Neuronal stem cell (in vitro differentiated cells): ENCODE results near the gene ADAMTSL1.
"Not testable (repeated sequence)": the region's sequence is repeated elsewhere in the genome, so short reads cannot be mapped to it uniquely, and the experiment has no call there.

Source experiments
- DNase-seq: peaks from one replicate; pipeline ENCODE4 v3.0.0-alpha.2; 2013; ENCODE audit warnings: low spot score
- H2AFZ ChIP-seq: one replicate; pipeline ENCODE4 v1.6.1; 2013; ENCODE audit warnings: mild to moderate bottlenecking, low read length, inconsistent platforms
- H2AK5ac ChIP-seq: 2 replicates; pipeline ENCODE4 v1.6.1; 2013; ENCODE audit warnings: low read depth, mild to moderate bottlenecking, inconsistent platforms, low read length, moderate library complexity, mixed read lengths
- H2BK120ac ChIP-seq: 2 replicates; pipeline ENCODE4 v1.6.1; 2013; ENCODE audit warnings: low read depth, mild to moderate bottlenecking, inconsistent platforms, low read length, moderate library complexity, mixed read lengths
- H2BK12ac ChIP-seq: one replicate; pipeline ENCODE4 v1.6.1; 2013; ENCODE audit warnings: low read length, inconsistent platforms
- H2BK15ac ChIP-seq: 2 replicates; pipeline ENCODE4 v1.6.1; 2013; ENCODE audit warnings: mild to moderate bottlenecking, low read length, inconsistent platforms, mixed read lengths
- H2BK5ac ChIP-seq: one replicate; pipeline ENCODE4 v1.6.1; 2013; ENCODE audit warnings: inconsistent platforms, mild to moderate bottlenecking, low read length, moderate library complexity
- H3K14ac ChIP-seq: one replicate; pipeline ENCODE4 v1.6.1; 2013; ENCODE audit warnings: low read length, inconsistent platforms
- H3K18ac ChIP-seq: 2 replicates; pipeline ENCODE4 v1.6.1; 2013; ENCODE audit warnings: low read length, inconsistent platforms
- H3K23ac ChIP-seq: 2 replicates; pipeline ENCODE4 v1.6.1; 2013; ENCODE audit warnings: low read depth, mild to moderate bottlenecking, mixed read lengths, low read length, inconsistent platforms; ENCODE audit not compliant: poor library complexity
- H3K27ac ChIP-seq: replicated peaks from 3 replicates; pipeline ENCODE4 v1.5.1; 2013; ENCODE audit warnings: low read length, inconsistent platforms
- H3K27me3 ChIP-seq, 3 experiments: 2 replicates each; pipeline ENCODE4 v1.6.1; 2013; ENCODE audit warnings: low read length in 3 of 3, mild to moderate bottlenecking in 2 of 3, inconsistent platforms in 1 of 3, low read depth in 1 of 3, mixed read lengths in 1 of 3, moderate library complexity in 1 of 3; ENCODE audit not compliant: control insufficient read depth in 3 of 3, insufficient read depth in 3 of 3
- H3K36me3 ChIP-seq, 2 donors: replicated peaks in 1 of 2; 2 replicates each; pipeline ENCODE4 v1.6.1; 2013; ENCODE audit warnings: low read length in 2 of 2; ENCODE audit not compliant: control insufficient read depth in 2 of 2, insufficient read depth in 2 of 2
- H3K4ac ChIP-seq: 2 replicates; pipeline ENCODE4 v1.6.1; 2013; ENCODE audit warnings: inconsistent platforms, mild to moderate bottlenecking, low read length, moderate library complexity
- H3K4me1 ChIP-seq, 2 donors: 1 replicate in 1 of 2; 2 replicates in 1 of 2; pipeline ENCODE4 v1.6.1; 2013; ENCODE audit warnings: low read length in 2 of 2, low read depth in 1 of 2; ENCODE audit not compliant: control insufficient read depth in 2 of 2, insufficient read depth in 1 of 2
- H3K4me2 ChIP-seq: one replicate; pipeline ENCODE4 v1.6.1; 2013; ENCODE audit warnings: mild to moderate bottlenecking, low read length, inconsistent platforms; ENCODE audit not compliant: insufficient read depth, poor library complexity, severe bottlenecking
- H3K4me3 ChIP-seq, 2 donors: 2 replicates each; pipeline ENCODE4 v1.5.1; 2013; ENCODE audit warnings: low read length in 2 of 2, mild to moderate bottlenecking in 2 of 2, inconsistent platforms in 1 of 2, moderate library complexity in 1 of 2
- H3K79me1 ChIP-seq: one replicate; pipeline ENCODE4 v1.6.1; 2013; ENCODE audit warnings: low read depth, mild to moderate bottlenecking, inconsistent platforms, low read length, moderate library complexity
- H3K9ac ChIP-seq: one replicate; pipeline ENCODE4 v1.6.1; 2013; ENCODE audit warnings: mild to moderate bottlenecking, low read depth, low read length, inconsistent platforms; ENCODE audit not compliant: poor library complexity
- H3K9me3 ChIP-seq, 2 donors: replicated peaks in 1 of 2; 2 replicates each; pipeline versions ENCODE3 to v1.6.1; 2013; ENCODE audit warnings: low read length in 2 of 2, mild to moderate bottlenecking in 2 of 2, inconsistent platforms in 1 of 2, low read depth in 1 of 2, mixed read lengths in 1 of 2, moderate library complexity in 1 of 2; ENCODE audit not compliant: control insufficient read depth in 2 of 2, insufficient read depth in 1 of 2
- H4K8ac ChIP-seq: one replicate; pipeline ENCODE4 v1.6.1; 2013; ENCODE audit warnings: low read depth, mild to moderate bottlenecking, inconsistent platforms, low read length, moderate library complexity
- H4K91ac ChIP-seq: one replicate; pipeline ENCODE4 v1.6.1; 2013; ENCODE audit warnings: low read length, low read depth, mild to moderate bottlenecking, inconsistent platforms; ENCODE audit not compliant: poor library complexity
- WGBS, 2 donors: extraction: QIAGEN DNeasy Blood & Tissue Kit; methylation state at CpG; one replicate each; pipeline ENCODE4 v1.1.7; 2013; ENCODE audit warnings: missing lambda C conversion rate in 2 of 2, mixed read lengths in 1 of 2; ENCODE audit not compliant: insufficient read length in 2 of 2, insufficient replicate concordance in 1 of 2; ENCODE audit errors: extremely low coverage in 2 of 2; 5-methylcytosine and 5-hydroxymethylcytosine counted together

Gene ADAMTSL1

GRCh38 chr9:18925880-18926279 is 451.9 kb downstream of the ADAMTSL1 start:
- no peaks in the 10 kb centered on the region for H3K9me3 ChIP-seq
- no peaks in the 10 kb centered on the region for H3K36me3 ChIP-seq
- H3K4me3 ChIP-seq, result no peak overlapping the region

DNA sequence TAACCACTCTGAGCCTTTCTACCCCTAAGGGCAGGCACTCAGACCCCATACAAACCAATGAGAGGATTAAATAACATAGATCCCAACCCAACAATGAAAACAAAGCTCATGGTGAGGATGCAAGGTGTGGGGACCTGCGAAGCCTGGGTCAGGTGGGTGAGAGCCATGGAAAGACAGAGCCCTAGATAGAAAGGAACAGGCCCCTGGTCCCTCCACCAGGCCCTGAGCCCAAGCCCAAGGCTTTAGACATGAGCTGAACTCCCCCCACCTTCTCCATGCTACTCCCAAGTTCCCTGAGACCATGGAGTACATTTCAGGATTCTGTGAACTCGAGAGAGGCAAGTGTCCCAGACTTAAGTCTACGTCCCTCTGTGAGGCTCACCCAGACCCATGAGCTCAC is 452.6 kb downstream of the ADAMTSL1 start:
- no peaks in the 10 kb centered on the region for H3K36me3 ChIP-seq
- no peak for DNase-seq
- H4K8ac ChIP-seq, result no peak overlapping the region
- H3K4me3 ChIP-seq, result no peak overlapping the region
- H3K79me1 ChIP-seq, result no peaks in the 10 kb centered on the region
- H2AFZ ChIP-seq, result no peak overlapping the region
- no peaks in the 10 kb centered on the region for H3K27me3 ChIP-seq
- peaks cover 0 to 3% of the 10 kb centered on the region in 2 donors for H3K4me1 ChIP-seq
- H2BK15ac ChIP-seq, result no peak overlapping the region
- H3K9ac ChIP-seq, result no peak overlapping the region
- no CpG with 5 or more reads among the region's 3 CpGs for WGBS, 2 donors
- no peak overlapping the region for H3K4ac ChIP-seq
- no peak overlapping the region for H2BK5ac ChIP-seq
- H3K9me3 ChIP-seq, result no peaks in the 10 kb centered on the region
- no peak overlapping the region for H2BK12ac ChIP-seq
- no peak overlapping the region for H3K4me2 ChIP-seq
- H3K23ac ChIP-seq, result no peak overlapping the region
- no peak overlapping the region for H2BK120ac ChIP-seq
- H2AK5ac ChIP-seq, result no peak overlapping the region
- H3K18ac ChIP-seq, result no peak overlapping the region
- no peak overlapping the region for H4K91ac ChIP-seq
- no peak overlapping the region for H3K27ac ChIP-seq
- no peak overlapping the region for H3K14ac ChIP-seq

More at GRCh38 chr9:18925880-18926279, 451.9 kb downstream of the ADAMTSL1 start:
- H3K4me2 ChIP-seq, result no peak overlapping the region
- no peak overlapping the region for H2BK5ac ChIP-seq
- H3K14ac ChIP-seq, result no peak overlapping the region
- no peaks in the 10 kb centered on the region for H3K79me1 ChIP-seq
- H3K27me3 ChIP-seq, result no peaks in the 10 kb centered on the region
- H4K8ac ChIP-seq, result no peak overlapping the region
- H4K91ac ChIP-seq, result no peak overlapping the region
- H2BK120ac ChIP-seq, result no peak overlapping the region
- H2BK12ac ChIP-seq, result no peak overlapping the region
- H3K23ac ChIP-seq, result no peak overlapping the region
- no peak overlapping the region for H3K9ac ChIP-seq
- H3K4ac ChIP-seq, result no peak overlapping the region
- DNase-seq, result no peak
- H2BK15ac ChIP-seq, result no peak overlapping the region
- no peak overlapping the region for H2AFZ ChIP-seq
- H3K18ac ChIP-seq, result no peak overlapping the region
- no peak overlapping the region for H2AK5ac ChIP-seq
- H3K4me1 ChIP-seq, result peaks cover 0 to 3% of the 10 kb centered on the region in 2 donors
- no peak overlapping the region for H3K27ac ChIP-seq

DNA sequence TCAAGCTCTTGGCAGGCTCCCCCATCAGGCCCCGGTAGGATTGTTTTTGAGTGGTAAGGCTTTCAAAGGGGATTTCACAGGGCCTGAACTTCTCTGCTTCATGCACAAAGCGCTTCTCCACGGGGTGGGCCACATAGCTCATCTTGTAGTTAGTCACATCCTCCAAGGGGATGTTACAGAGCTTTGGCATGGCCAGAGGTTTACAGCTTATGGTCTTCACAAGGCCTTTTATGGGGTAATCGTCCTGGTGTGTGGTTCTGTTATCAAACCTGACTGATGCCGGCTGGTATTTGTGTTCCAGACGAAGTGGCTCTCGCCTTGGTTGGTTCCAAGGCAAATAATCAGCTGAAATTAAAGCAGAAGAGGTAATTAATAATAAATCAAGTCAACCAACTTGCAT is 454.8 kb downstream of the ADAMTSL1 start:
- H2BK120ac ChIP-seq, result no peak overlapping the region
- no peaks in the 10 kb centered on the region for H3K36me3 ChIP-seq
- H3K4me1 ChIP-seq, result no peaks in the 10 kb centered on the region
- no peak for DNase-seq
- no peak overlapping the region for H2AK5ac ChIP-seq
- no peak overlapping the region for H3K4ac ChIP-seq
- no peaks in the 10 kb centered on the region for H3K79me1 ChIP-seq
- H3K27ac ChIP-seq, result no peak overlapping the region
- no peak overlapping the region for H2BK5ac ChIP-seq
- H3K4me2 ChIP-seq, result no peak overlapping the region
- H4K8ac ChIP-seq, result no peak overlapping the region
- no peak overlapping the region for H3K14ac ChIP-seq
- H2AFZ ChIP-seq, result no peak overlapping the region
- no CpG with 5 or more reads among the region's 7 CpGs for WGBS, 2 donors
- no peaks in the 10 kb centered on the region for H3K9me3 ChIP-seq
- no peak overlapping the region for H4K91ac ChIP-seq
- no peak overlapping the region for H3K23ac ChIP-seq
- H2BK12ac ChIP-seq, result no peak overlapping the region
- no peak overlapping the region for H3K9ac ChIP-seq
- H2BK15ac ChIP-seq, result no peak overlapping the region
- no peak overlapping the region for H3K18ac ChIP-seq
- no peak overlapping the region for H3K4me3 ChIP-seq
- H3K27me3 ChIP-seq, result no peaks in the 10 kb centered on the region

GRCh38 chr9:18930611-18931010 is 456.7 kb downstream of the ADAMTSL1 start:
- H3K23ac ChIP-seq, H2AFZ ChIP-seq, H2BK5ac ChIP-seq: not testable (repeated sequence)

More at GRCh38 chr9:18930611-18931010, 456.7 kb downstream of the ADAMTSL1 start:
- H3K14ac ChIP-seq, H2BK15ac ChIP-seq, H3K79me1 ChIP-seq, H2AK5ac ChIP-seq, H3K27me3 ChIP-seq, H3K18ac ChIP-seq, H2BK120ac ChIP-seq, H4K8ac ChIP-seq, H3K4me3 ChIP-seq, H4K91ac ChIP-seq, H3K4me1 ChIP-seq, H3K36me3 ChIP-seq, H3K27ac ChIP-seq, H3K9me3 ChIP-seq, H2BK12ac ChIP-seq, H3K4ac ChIP-seq, H3K9ac ChIP-seq, H3K4me2 ChIP-seq, DNase-seq: not testable (repeated sequence)
- whole genome bisulfite sequencing, 2 donors, result no CpG with 5 or more reads among the region's 13 CpGs
